Fibroblast of peridontal ligament (primary cell): ENCODE results near the gene DUOXA1.
"Not testable (repeated sequence)": the region's sequence is repeated elsewhere in the genome, so short reads cannot be mapped to it uniquely, and the experiment has no call there.

ENCODE experiments used
- DNase-seq: peaks from one replicate; pipeline ENCODE4 v3.0.0-alpha.2; 2010; ENCODE audit errors: extremely low read depth

The DUOXA1 gene

GRCh38 chr15:45150997-45151396 lies 21.3 kb upstream of the DUOXA1 start:
- no peak for DNase-seq

- no peak for DNase-seq
Measured at GRCh38 chr15:45150481-45150880, 20.8 kb upstream of the DUOXA1 start.

GRCh38 chr15:45149060-45149459 lies 19.4 kb upstream of the DUOXA1 start:
- no peak for DNase-seq

GRCh38 chr15:45148076-45149059 lies 18.7 kb upstream of the DUOXA1 start:
- no peak for DNase-seq

- DNase-seq: no peak
Measured at GRCh38 chr15:45147606-45148005, 17.9 kb upstream of the DUOXA1 start.

GRCh38 chr15:45146405-45146804 lies 16.7 kb upstream of the DUOXA1 start:
- no peak for DNase-seq

- no peak for DNase-seq
Measured at GRCh38 chr15:45144775-45145174, 15.1 kb upstream of the DUOXA1 start.

- no peak for DNase-seq
Measured at GRCh38 chr15:45143946-45144345, 14.3 kb upstream of the DUOXA1 start.

- DNase-seq: no peak
Measured at GRCh38 chr15:45143056-45143455, 13.4 kb upstream of the DUOXA1 start.

- DNase-seq: no peak
Measured at GRCh38 chr15:45141386-45141785, 11.7 kb upstream of the DUOXA1 start.

- DNase-seq: no peak
Measured at GRCh38 chr15:45140557-45141250, 11.0 kb upstream of the DUOXA1 start.

GRCh38 chr15:45139770-45140169 lies 10.1 kb upstream of the DUOXA1 start:
- DNase-seq: no peak

GRCh38 chr15:45138814-45139765 lies 9.4 kb upstream of the DUOXA1 start:
- no peak for DNase-seq

- DNase-seq: no peak
Measured at GRCh38 chr15:45137703-45138102, 8.0 kb upstream of the DUOXA1 start.

GRCh38 chr15:45136378-45136764 lies 6.7 kb upstream of the DUOXA1 start:
- no peak for DNase-seq

GRCh38 chr15:45135705-45136377 lies 6.2 kb upstream of the DUOXA1 start:
- DNase-seq: not testable (repeated sequence)

- DNase-seq: no peak
Measured at GRCh38 chr15:45134682-45135604, 5.3 kb upstream of the DUOXA1 start.

GRCh38 chr15:45134046-45134445 lies 4.4 kb upstream of the DUOXA1 start:
- DNase-seq: no peak

GRCh38 chr15:45133561-45133920 lies 3.9 kb upstream of the DUOXA1 start:
- DNase-seq: no peak

- no peak for DNase-seq
Measured at GRCh38 chr15:45132844-45133560, 3.3 kb upstream of the DUOXA1 start.
